GM13977 (cell line): Measurements from ENCODE around the gene SH3TC1.

Experiments
- DNase-seq: peaks from one replicate; pipeline ENCODE4 v3.0.0; 2012; ENCODE audit warnings: low spot score
- CTCF ChIP-seq: IDR thresholded peaks from 2 replicates; pipeline ENCODE4 v1.5.1; 2012; ENCODE audit warnings: mild to moderate bottlenecking, control low read depth; ENCODE audit not compliant: insufficient read depth; ENCODE audit errors: extremely low read depth, missing control alignments
- in situ Hi-C: fragments of 300-500 bp; cut with MboI; formaldehyde crosslinking; loops from one replicate; pipeline ENCODE4 v1.12.0; 2022; ENCODE audit warnings: low sequenced_read_pairs, low pct_unique_long_range_greater_than_20kb, mixed read lengths, inconsistent platforms; ENCODE audit not compliant: unreplicated experiment

SH3TC1 gene

GRCh38 chr4:8185295-8185694 is 13.8 kb upstream of the SH3TC1 start:
- DNase-seq = no peak
- in situ Hi-C loops = no loop called here
- no peak for TF ChIP-seq CTCF

- no peak for TF ChIP-seq CTCF
- DNase-seq = no peak
- in situ Hi-C loops = no loop called here
Observed at GRCh38 chr4:8185930-8186329, 13.2 kb upstream of the SH3TC1 start.

- in situ Hi-C loops = no loop called here
- TF ChIP-seq CTCF = no peak
- DNase-seq = no peak
Observed at GRCh38 chr4:8188085-8188484, 11.0 kb upstream of the SH3TC1 start.

GRCh38 chr4:8188743-8189550 is 10.1 kb upstream of the SH3TC1 start:
- TF ChIP-seq CTCF = no peak
- DNase-seq = no peak
- in situ Hi-C loops = no loop called here

- TF ChIP-seq CTCF = no peak
- no peak for DNase-seq
- in situ Hi-C loops = no loop called here
Observed at GRCh38 chr4:8189551-8190466, 9.3 kb upstream of the SH3TC1 start.

- in situ Hi-C loops = no loop called here
- DNase-seq = peak; percentile 78
- TF ChIP-seq CTCF = no peak
Observed at GRCh38 chr4:8191136-8191747, 7.8 kb upstream of the SH3TC1 start.
